ENCODE measurements around the gene HOXC12.

The HOXC12 gene

GRCh38 chr12:53941187-53941586 lies 13.5 kb upstream of the HOXC12 start:
- no peak for DNase-seq

- DNase-seq: no peak
These were observed 13.0 kb upstream of the HOXC12 start for GRCh38 chr12:53941750-53942149.

- DNase-seq: no peak
These were observed 12.2 kb upstream of the HOXC12 start for GRCh38 chr12:53942467-53942997.

- no peak for DNase-seq
These were observed 10.5 kb upstream of the HOXC12 start for GRCh38 chr12:53944209-53944608.

GRCh38 chr12:53944907-53945847 lies 9.5 kb upstream of the HOXC12 start:
- DNase-seq: no peak

- no peak for DNase-seq
These were observed 7.0 kb upstream of the HOXC12 start for GRCh38 chr12:53947743-53948142.

- DNase-seq: no peak
These were observed 5.8 kb upstream of the HOXC12 start for GRCh38 chr12:53948650-53949593.

- DNase-seq: no peak
These were observed 4.9 kb upstream of the HOXC12 start for GRCh38 chr12:53949631-53950436.

- no peak for DNase-seq
These were observed 4.3 kb upstream of the HOXC12 start for GRCh38 chr12:53950437-53950773.

- DNase-seq: no peak
These were observed 3.7 kb upstream of the HOXC12 start for GRCh38 chr12:53950789-53951576.

- DNase-seq: no peak
These were observed 2.9 kb upstream of the HOXC12 start for GRCh38 chr12:53951577-53952334.

GRCh38 chr12:53952335-53952694 lies 2.4 kb upstream of the HOXC12 start:
- DNase-seq: no peak

GRCh38 chr12:53952871-53953734 lies 1.6 kb upstream of the HOXC12 start:
- no peak for DNase-seq

- no peak for DNase-seq
These were observed 641 bp upstream of the HOXC12 start for GRCh38 chr12:53953831-53954693.

- DNase-seq: no peak
These were observed 503 bp downstream of the HOXC12 start for GRCh38 chr12:53955036-53955775.

GRCh38 chr12:53955776-53956250 lies 1.1 kb downstream of the HOXC12 start:
- DNase-seq: no peak

- DNase-seq: no peak
These were observed 1.7 kb downstream of the HOXC12 start for GRCh38 chr12:53956251-53956887.
